Epithelial cell of umbilical artery (primary cell): ENCODE results near the gene PSMB8. TPM values are rescaled to one million over a fixed set of nuclear protein-coding genes. Genes with fewer than 3 reads are reported as not detected.

Experiments
- total RNA-seq: library from RNA; depleted of rRNA; stranded (reverse); fragments of >200 nt; gene quantifications from 2 replicates; pipeline ENCODE4 v1.2.3, GENCODE V29; 2014

The PSMB8 gene
- 34.1 and 117 TPM in 2 replicates for total RNA-seq

DNA sequence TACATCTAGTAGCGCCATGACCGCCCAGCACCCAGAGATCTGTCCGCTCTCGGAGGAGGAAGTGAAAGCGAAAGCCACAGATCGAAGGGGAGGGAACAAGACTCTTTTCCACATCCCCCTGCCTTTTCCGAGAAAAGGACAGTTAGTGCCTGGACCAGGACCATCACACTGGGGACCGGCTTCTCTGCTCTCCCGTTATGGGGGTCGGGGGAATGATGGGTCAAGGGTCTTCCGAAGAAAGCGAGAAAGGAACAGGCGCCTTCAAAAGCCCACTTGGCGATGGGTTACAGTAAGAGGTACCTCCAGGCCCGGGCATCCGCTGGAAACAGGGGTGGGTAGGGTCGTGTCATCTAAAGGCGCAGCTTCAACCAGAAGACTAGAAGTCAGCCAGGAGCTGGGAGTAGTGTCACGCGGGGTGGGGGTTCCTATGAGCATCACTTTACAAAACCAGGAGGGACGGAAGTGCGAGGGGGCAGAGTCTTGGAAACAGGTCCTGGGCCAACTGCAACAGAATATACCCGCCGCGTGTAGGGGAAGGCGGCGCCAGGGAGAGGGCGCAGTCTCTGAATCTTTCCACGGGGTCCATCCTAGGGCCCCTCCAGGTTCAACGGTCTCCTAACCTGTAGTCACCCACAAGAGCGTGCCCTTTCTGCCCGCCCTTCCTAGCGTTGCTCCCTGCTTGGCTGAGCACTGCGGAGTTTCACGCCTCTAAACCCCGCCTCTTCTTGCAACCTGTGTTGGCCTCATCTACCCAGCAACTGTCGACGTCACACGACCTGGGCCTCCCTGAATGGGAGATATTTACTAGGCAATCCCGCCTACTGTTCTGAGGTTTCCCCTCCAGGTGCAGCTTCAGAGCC lies at the start of gene PSMB8:
TSS of gene PSMB8 (minus strand) at position 69 of the 860 bp plus-strand sequence. CDS start at position 18, 51 bp downstream.

GRCh38 chr6:32853541-32854375 lies 9.9 kb upstream of the PSMB8 start, which contains the start of the genes PSMB9 and TAP1:
TSS of gene PSMB9 (plus strand) at chr6:32854192. CDS start at chr6:32854230, 38 bp downstream.
TSS of gene TAP1 (minus strand) at chr6:32853704. CDS start at chr6:32853636, 68 bp downstream.

DNA sequence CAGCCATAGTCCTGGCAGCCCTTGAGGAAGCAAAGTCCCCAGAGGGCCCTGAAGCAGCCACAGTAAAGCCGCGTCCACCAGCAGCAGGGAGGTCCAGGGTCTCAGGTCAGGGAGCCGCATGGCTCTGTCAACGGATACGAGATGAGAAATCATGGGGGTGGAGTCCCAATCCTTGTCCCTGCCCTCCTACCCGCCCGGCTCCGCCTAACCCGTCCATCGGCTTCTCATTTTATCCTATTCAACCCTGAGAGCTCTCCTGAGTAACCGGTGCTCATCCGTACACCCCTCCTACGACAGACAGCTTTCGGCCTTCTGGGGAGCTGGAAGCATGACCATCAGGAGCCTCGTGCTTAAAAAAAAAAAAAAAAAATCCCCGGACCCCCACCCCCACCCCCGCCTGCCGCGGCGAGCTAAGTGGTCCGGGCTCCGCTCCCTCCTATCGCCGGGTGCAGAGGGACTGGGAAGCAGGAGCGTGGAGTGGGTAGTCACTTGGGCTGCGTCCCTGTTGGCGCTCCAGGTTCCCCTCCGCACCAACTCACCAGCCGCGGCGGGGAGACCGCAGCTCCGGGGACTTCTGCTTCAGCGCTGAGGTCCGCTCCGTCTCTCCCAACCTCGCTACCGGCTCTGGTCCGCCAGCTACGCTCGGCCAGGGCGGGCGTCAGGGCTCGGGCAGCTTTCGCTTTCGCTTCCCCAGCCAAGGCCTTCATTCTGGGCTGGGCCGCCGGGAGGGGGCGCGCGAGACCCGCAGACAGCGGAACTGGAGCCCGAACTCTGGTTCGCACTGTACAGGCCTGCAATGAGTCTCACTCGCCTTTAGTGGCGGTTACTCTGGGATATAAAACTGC lies 5.5 kb downstream of the PSMB8 start, which contains the start of gene TAP2:
TSS of gene TAP2 (minus strand) at position 626 of the 845 bp plus-strand sequence. CDS start at position 120, 506 bp downstream.

GRCh38 chr6:32816746-32817204 lies 27.1 kb downstream of the PSMB8 start, which contains the start of gene HLA-DOB:
TSS of gene HLA-DOB (minus strand) at chr6:32817002. CDS start at chr6:32816951, 51 bp downstream.

Other genes with a start within 250 kb of the PSMB8 start
- not detected in 2 replicates for gene HLA-DQA1, start 206.6 kb downstream of the PSMB8 start, total RNA-seq
- gene HLA-DQB1, start 177.4 kb downstream of the PSMB8 start, total RNA-seq = not detected in 2 replicates
- gene HLA-DQA2, start 102.7 kb downstream of the PSMB8 start, total RNA-seq = not detected in 2 replicates
- not detected in 2 replicates for gene HLA-DQB2, start 80.5 kb downstream of the PSMB8 start, total RNA-seq
- gene HLA-DOB, start 27.0 kb downstream of the PSMB8 start, total RNA-seq = not detected in 2 replicates
- gene TAP2, start 5.3 kb downstream of the PSMB8 start, total RNA-seq = 5.8 and 25.1 TPM in 2 replicates
- gene TAP1, start 9.7 kb upstream of the PSMB8 start, total RNA-seq = 26.0 and 112 TPM in 2 replicates
- gene PSMB9, start 10.1 kb upstream of the PSMB8 start, total RNA-seq = 8.8 and 89.1 TPM in 2 replicates
- gene HLA-DMB, start 97.0 kb upstream of the PSMB8 start, total RNA-seq = 0.97 and 2.3 TPM in 2 replicates
- gene HLA-DMA, start 109.0 kb upstream of the PSMB8 start, total RNA-seq = 0.32 and 2.1 TPM in 2 replicates
- 41.9 and 69.0 TPM in 2 replicates for gene BRD2, start 124.5 kb upstream of the PSMB8 start, total RNA-seq
- under 0.01 TPM in 1 of 2 replicates, not detected in the other for gene HLA-DOA, start 165.5 kb upstream of the PSMB8 start, total RNA-seq
- 0.65 and 3.6 TPM in 2 replicates for gene HLA-DPA1, start 229.6 kb upstream of the PSMB8 start, total RNA-seq
- 20.1 and 23.1 TPM in 2 replicates for gene HLA-DPB1, start 231.9 kb upstream of the PSMB8 start, total RNA-seq